Smooth muscle cell of trachea (primary cell): ENCODE measurements around the gene LIG3. TPM values are rescaled to one million over a fixed set of nuclear protein-coding genes. Genes with fewer than 3 reads are reported as not detected.

Experiments used
- total RNA-seq: library from RNA; depleted of rRNA; stranded (reverse); fragments of >200 nt; gene quantifications from 2 replicates; pipeline ENCODE4 v1.2.1, GENCODE V29; 2014

LIG3 gene
- 30.8 and 33.5 TPM in 2 replicates for total RNA-seq

DNA sequence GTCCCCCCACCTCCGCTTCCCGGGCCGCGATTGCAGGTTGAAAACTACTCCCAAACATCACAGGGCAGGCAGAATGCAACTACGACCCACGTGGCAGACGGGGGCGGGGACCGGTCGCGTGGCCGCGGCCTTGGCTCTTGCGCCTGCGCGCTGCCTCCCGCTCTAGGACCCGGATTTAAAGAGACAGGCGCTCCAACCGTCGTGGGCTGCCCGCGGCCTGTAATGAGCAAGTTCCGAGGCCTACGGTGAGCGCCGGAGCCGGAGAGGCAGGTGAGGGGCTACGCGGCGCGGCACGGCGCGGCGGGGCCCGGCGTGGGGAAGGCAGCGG lies at the start of gene LIG3:
Gene LIG3 (plus strand): TSS at position 160 of the 328 bp plus-strand sequence. CDS start 2,494 bp downstream, outside the sequence.

DNA sequence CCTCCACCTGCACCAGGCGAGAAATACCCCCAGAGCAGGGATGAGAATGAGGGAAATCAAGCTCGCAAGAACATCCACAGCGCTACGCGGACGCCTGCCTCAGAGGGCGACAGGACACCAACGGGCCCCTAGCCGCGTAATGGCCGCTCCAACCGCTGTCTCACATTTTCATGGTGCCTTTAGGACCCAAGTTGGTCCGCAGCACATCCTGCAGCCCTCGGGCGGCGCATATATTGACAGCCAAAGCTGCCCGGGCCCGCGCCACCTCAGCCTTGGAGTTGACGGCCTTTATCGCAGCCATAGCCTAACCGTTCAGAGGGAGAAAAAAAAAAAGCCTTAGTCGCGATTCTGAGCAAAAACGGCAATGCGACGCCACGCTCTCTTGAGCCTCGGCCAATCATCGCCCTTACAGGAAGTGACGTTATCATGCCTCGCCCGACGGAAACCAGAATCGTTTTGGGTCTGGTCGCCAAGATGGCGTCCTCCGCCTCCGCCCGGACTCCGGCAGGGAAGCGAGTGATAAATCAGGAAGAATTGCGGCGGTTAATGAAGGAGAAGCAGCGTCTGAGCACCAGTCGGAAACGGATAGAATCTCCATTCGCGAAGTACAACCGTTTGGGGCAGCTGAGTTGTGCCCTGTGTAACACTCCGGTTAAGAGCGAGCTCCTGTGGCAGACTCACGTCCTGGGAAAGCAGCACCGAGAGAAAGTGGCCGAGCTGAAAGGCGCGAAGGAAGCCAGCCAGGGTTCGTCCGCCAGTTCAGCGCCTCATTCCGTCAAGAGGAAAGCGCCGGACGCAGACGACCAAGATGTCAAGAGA lies 19.0 kb upstream of the LIG3 start, which contains the start of the genes CCT6B and ZNF830:
Gene CCT6B (minus strand): TSS at position 368 of the 819 bp plus-strand sequence. CDS start 67 bp downstream, at position 301.
Gene ZNF830 (plus strand): TSS at position 448 of the 819 bp plus-strand sequence. CDS start 27 bp downstream, at position 475.

Other genes starting within 250 kb of the LIG3 start
- gene CCT6B, start 19.1 kb upstream of the LIG3 start, total RNA-seq, result 1.0 and 1.7 TPM in 2 replicates
- 12.4 and 14.0 TPM in 2 replicates for gene ZNF830, start 19.0 kb upstream of the LIG3 start, total RNA-seq
- 16.7 and 27.5 TPM in 2 replicates for gene RFFL, start 83.2 kb downstream of the LIG3 start, total RNA-seq
- 16.4 and 20.7 TPM in 2 replicates for gene RAD51D, start 139.3 kb downstream of the LIG3 start, total RNA-seq
- gene FNDC8, start 141.1 kb downstream of the LIG3 start, total RNA-seq, result not detected in 2 replicates
- 27.9 and 30.6 TPM in 2 replicates for gene NLE1, start 161.8 kb downstream of the LIG3 start, total RNA-seq
- not detected in 2 replicates for gene UNC45B, start 167.3 kb downstream of the LIG3 start, total RNA-seq
- not detected in 2 replicates for gene SLC35G3, start 213.9 kb downstream of the LIG3 start, total RNA-seq